D341Med (cell line): ENCODE results near the gene EFHC1.

Source experiments
- DNase-seq: peaks from one replicate; pipeline ENCODE4 v3.0.0; 2012; ENCODE audit warnings: low spot score

EFHC1 gene

GRCh38 chr6:52555518-52556233, 135.5 kb downstream of the EFHC1 start:
- no peak for DNase-seq

GRCh38 chr6:52557389-52558265, 137.5 kb downstream of the EFHC1 start:
- DNase-seq = no peak

DNA sequence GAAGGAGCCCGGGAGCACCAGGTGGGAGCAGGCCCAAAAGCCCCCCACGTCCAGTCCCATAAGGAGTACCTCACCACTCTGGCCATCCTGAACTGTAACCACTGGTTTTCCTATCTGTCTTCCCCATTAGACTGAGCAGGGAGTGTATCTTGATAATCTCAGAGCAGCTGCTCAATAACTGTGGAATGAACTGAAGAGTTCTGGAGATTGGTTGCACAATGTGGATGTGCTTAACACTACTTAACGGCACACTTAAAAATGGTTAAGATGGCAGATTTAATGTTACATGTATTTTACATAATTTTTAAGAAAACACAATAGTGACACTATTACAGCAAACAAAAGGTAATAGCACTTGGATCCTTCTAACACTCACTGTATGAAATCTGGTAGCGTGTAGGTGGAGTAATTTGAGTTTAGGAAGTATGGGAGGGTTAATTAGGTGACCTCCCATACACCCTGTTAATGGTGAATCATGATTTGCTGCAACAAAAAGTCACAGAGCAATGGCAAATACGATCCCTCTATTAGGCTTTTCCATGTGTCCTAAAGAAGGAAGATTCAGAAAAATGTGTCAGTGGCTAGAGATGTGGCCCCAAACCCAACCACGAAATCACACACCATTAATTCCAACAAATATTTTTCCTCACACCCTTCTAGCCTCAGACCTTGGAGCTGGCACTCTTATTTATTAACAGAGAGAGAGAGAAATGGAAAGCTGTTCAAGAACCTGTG, 138.3 kb downstream of the EFHC1 start:
- DNase-seq = no peak

GRCh38 chr6:52560462-52560861, 140.3 kb downstream of the EFHC1 start:
- no peak for DNase-seq

DNA sequence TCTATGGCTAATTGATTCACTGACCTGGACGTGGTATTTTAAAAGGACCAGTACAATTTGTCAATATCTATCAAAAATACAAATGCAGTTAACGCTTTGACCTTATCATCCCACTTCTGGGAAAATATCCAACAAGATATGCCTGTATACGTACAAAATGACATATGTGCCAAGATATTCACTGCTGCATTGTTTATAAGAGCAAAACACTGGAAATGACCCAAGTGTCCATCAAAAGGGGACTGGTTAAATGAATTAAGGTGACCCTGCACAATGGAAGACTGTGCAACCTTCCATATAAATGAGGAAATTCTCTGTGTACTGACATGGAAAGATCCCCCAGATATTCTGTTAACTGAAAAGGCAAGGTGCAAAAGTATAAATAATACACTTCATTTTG, 142.8 kb downstream of the EFHC1 start:
- DNase-seq = no peak

GRCh38 chr6:52564856-52565255, 144.7 kb downstream of the EFHC1 start:
- DNase-seq = no peak

DNA sequence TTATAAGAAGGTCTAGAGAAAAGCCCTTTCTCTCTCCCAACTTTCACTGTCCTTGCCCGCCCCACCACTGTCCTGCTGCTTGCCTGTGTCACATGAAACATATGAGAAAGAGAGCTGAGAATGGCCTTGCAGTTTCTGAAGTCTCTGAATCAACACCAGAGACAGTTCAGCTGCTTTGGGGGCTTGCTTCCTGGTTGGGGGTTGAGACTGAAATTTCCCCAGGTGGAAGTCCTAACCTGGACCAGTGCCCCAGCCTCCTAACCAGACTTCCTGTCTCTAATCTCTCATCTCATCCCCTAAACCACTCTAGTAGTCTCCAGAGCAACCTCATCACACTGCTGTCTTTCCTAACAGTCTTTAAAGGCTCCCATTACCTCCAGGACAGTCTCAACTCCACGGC, 146.1 kb downstream of the EFHC1 start:
- DNase-seq = no peak

DNA sequence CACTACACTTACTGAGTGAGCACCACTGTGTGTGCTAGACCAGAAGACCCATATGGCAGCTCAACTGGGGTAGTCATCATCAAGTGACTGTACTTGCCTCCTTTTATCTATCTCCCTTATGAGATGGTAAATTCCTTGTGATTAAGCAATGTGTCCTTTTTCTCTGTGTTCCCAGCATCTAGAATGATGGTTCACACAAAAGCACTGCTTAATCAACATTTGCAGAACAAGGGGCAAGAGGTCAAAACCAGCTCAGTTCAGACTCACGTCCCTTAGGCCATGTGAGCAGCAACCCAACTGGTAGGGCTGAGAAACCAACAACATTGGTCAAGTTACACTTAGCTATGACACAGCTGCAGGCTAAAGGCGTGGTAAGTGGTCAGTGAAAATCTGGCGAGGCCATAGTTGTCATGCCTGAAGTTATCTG, 146.7 kb downstream of the EFHC1 start:
- DNase-seq = no peak

- no peak for DNase-seq
These were observed 148.2 kb downstream of the EFHC1 start for GRCh38 chr6:52568320-52568719.

DNA sequence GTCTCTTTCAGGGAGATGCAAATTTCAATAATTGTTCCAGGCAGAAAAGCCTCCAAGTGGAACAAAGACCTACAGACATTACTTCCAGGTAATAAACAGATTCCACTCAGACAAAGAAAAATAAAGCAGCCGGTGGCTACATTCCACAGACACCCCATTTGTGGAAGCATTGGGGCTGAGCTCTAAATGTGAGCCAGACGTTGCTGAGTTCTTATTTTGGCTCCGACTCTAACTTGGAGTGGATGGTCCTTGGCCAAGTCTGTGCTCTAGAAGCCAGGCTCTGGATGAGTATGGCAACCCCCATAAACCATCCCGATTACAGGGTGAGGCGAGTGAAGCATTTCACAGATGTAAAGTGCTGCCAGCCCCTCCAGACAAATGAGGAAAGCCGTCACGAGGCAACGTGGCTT, 150.2 kb downstream of the EFHC1 start:
- no peak for DNase-seq

DNA sequence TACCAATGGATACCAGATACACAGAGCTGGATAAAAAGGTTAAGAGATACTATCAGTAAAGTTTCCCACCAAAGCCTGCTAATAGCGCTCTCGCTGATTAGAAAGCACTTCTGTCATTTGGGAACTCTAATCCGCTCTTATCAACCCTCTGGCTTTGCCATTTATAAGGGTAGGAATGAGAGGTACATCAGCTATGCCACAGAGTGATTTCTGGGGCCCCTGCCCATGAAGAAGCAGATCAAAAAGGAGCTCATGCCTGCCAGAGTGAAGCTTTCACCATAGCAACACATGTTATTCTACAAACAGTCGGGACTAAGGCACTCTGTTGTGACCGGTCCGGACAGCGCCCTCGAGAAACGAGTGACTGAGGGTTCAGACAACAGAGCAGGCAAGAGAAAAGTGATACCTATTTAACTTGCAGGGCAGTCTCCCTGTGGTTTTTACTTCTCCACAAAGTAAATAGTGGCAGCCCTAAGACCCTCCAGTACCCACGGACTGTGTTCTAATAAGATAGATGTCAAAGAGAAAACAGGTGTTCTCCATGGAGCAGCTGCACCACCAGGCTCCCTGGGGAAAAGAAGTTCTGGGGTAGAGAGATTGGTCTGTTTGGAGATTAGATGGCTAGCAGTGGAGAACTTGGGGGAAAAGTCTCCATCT, 151.1 kb downstream of the EFHC1 start:
- DNase-seq = no peak

DNA sequence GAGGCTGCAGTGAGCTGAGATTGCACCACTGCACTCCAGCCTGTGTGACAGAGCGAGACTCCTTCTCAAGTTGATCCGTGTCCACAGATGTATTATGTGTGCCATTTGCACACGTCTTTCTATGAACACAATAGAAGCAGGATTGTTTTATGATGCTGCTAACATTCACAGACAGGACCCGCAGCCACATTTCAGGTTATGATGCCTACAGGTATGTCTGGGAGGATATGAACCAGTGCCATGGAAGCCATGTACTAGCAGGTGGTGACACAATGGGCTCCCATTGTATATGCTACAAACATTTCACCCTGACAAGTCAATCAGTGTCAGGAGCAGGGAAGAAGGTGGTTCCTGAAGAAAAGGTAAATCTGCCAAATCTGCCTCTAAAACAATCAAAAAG, 152.4 kb downstream of the EFHC1 start:
- no peak for DNase-seq

DNA sequence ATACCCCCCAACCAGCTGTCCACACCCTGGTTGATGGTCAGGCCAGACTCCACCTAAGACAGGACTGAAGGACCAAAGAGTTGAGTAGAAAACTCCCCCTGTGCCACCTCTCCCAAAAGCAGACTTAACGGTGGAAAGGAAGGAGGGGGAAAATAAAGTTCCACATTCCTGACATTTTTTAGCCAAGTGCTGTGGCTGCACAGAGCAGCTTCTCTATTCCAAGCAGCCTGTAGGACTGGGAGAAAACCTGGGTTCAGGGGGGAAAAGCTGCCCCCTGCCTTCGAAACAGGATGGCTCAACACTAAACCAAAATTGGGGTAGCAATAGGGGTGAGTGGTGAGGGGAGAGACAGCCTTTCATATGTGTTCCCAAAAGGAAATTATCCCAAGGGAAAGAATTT, 153.2 kb downstream of the EFHC1 start:
- no peak for DNase-seq
